Mesenteric fat pad (tissue), 1 donor: ENCODE measurements around the gene GPR50. TPM values are rescaled to one million over a fixed set of nuclear protein-coding genes. Genes with fewer than 3 reads are reported as not detected.

Source experiments
- DNase-seq: peaks from one replicate; pipeline ENCODE4 v3.0.0-alpha.2; 2020; ENCODE audit warnings: low spot score
- microRNA-seq: library from miRNA; unstranded; fragments of <30 nt; microRNA quantifications from one replicate; pipeline ENCODE4 v1.2.0, GENCODE V29; 2020; ENCODE audit warnings: borderline number of aligned reads
- total RNA-seq: library from RNA; stranded (reverse); fragmentation: NEBNext Ultra II Directional; extraction: Animal tissue kit (Norgen Biotek cat#: 25700); gene quantifications from one replicate; pipeline ENCODE4 v1.2.1, GENCODE V29; 2021
- donor health status: DM: yes; HTN: yes; CAD: no.

GPR50 gene
- total RNA-seq, 1 donor from 2014 or later = not detected

DNA sequence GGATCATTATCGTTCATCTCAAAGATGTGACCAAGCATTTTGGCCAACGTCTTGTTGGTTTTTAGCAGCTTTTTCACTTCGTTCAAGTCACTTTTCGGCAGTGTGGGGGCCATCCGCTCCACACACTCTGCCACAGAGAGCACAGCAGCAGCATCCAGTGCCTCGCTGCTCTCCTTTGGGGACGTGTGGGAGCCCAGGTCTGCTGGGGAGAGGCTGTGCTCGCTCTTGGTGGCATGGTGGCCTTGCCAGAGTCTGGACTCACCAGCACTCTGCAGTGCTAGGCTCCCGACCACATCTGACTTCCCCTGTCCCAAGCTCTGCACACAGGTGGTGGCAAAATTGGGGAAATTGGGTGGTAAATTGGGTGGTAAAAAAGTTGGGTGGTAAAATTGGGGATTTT, 50.6 kb downstream of the GPR50 start:
- no peak for DNase-seq

DNA sequence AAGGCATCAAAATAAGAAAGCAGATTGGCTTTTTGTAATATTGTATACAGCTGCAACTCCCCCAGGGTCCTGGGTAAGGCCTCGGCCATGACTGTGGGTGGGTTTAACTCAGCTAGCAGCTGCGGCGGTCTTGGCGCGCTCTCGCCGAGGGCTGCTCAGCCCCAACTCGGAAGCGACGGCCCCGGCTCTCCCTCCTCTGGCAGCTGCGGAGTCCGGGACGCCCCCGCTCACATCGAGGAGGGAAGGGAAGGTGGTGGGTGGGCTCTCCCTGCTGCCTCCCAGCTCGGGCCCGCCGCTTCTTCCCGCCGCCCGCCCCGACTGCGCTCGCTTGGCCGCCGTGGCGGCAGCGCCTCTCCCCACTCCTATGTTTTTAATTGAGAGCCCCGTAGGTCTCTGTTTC, 51.2 kb downstream of the GPR50 start:
- no peak for DNase-seq

DNA sequence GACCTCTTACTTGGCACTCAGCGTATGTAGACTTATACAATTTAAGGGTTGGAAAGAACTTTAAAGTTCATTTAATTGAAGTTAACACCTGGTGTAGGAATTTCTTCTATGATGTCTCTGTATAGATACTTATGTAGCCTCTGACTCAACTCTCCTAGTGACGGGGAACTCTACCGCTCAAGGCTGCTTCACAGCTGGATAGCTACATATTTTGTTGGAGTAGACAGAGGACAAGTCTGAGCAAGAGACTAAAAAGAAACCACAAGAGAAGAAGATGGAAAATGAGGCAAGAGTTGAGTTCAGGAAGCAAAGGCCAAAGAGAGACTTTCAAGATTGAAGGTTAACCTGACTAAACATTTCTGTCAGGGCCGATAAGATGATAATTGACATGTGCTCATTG, 52.6 kb downstream of the GPR50 start:
- DNase-seq = no peak

Small RNA genes within 50 kb of the gene (microRNA-seq; reads per million reads assigned to microRNA genes)
- gene MIR4330 = not detected

Other genes with a start within 250 kb of the GPR50 start
- 15.3 TPM for gene HMGB3, start 193.2 kb upstream of the GPR50 start, total RNA-seq
- 30.7 TPM for gene VMA21, start 220.6 kb downstream of the GPR50 start, total RNA-seq